Adrenal gland (tissue), 5 donors: Measurements from ENCODE around the gene CREB3L4.

Experiments used
- POLR2A ChIP-seq, 2 donors: fragments of 450-650 bp; IDR thresholded peaks; one replicate each; pipeline ENCODE4 v1.6.1; 2017; ENCODE audit warnings: antibody characterized with exemption in 2 of 2, mild to moderate bottlenecking in 2 of 2, moderate library complexity in 1 of 2
- TF ChIP-seq, protein P1 (sequence below), 6 experiments: fragments of 450-650 bp in 4 of 6; fragments of 200-600 bp in 2 of 6; sonication (generic) in 1 of 6; IDR thresholded peaks; 1 replicate in 5 of 6; 2 replicates in 1 of 6; pipeline versions ENCODE4 v1.5.1 to v1.8.0; 2016 to 2021; ENCODE audit warnings: antibody characterized with exemption in 6 of 6, mild to moderate bottlenecking in 2 of 6, moderate library complexity in 1 of 6
- donor health status: DM: no; HTN: no; CAD: no.

DNA sequence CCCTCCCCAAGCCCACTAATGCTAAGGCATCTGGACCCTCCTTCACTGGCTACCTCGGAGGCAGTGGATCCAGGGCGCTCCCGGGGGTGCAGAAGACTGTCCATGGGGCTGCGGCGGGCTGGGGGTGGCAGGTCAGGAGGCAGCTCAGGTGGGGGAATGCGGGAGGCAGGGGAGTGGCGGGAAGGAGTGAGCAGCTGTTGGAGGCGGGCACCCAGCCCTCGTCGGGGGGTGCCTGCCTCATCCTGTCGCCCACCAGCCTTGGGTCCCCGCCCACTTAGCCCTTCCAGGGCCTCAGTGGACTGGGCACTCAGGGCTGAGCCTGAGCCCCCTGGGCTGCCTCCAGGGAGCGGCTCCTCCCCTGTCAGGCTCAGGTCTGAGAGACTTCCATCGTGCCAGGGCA, 34.3 kb upstream of the CREB3L4 start:
- TF ChIP-seq, protein P1, sequence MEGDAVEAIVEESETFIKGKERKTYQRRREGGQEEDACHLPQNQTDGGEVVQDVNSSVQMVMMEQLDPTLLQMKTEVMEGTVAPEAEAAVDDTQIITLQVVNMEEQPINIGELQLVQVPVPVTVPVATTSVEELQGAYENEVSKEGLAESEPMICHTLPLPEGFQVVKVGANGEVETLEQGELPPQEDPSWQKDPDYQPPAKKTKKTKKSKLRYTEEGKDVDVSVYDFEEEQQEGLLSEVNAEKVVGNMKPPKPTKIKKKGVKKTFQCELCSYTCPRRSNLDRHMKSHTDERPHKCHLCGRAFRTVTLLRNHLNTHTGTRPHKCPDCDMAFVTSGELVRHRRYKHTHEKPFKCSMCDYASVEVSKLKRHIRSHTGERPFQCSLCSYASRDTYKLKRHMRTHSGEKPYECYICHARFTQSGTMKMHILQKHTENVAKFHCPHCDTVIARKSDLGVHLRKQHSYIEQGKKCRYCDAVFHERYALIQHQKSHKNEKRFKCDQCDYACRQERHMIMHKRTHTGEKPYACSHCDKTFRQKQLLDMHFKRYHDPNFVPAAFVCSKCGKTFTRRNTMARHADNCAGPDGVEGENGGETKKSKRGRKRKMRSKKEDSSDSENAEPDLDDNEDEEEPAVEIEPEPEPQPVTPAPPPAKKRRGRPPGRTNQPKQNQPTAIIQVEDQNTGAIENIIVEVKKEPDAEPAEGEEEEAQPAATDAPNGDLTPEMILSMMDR (IDR thresholded peaks at IDR 0.05) = no peak
- no peak for TF ChIP-seq POLR2A (IDR thresholded peaks at IDR 0.05)
